SK-N-SH (cell line): Measurements from ENCODE around the gene OR2M5. TPM values are rescaled to one million over a fixed set of nuclear protein-coding genes. Genes with fewer than 3 reads are reported as not detected.

Experiments
- CTCF ChIA-PET: fragments of 300-600, 350-600 bp; formaldehyde crosslinking; extraction: SDS; loops from one replicate; lab custom pipeline; 2021; lab: Yijun Ruan, JAX
- POLR2A ChIA-PET: fragments of 350-600 bp; sonication (Branson Sonifier 250); formaldehyde crosslinking; extraction: SDS; loops from one replicate; lab custom pipeline; 2020; ENCODE audit warnings: antibody characterized with exemption, inconsistent platforms; lab: Yijun Ruan, JAX
- DNase-seq: peaks from one replicate; pipeline ENCODE4 v3.0.0; 2012
- H2AFZ ChIP-seq: fragments of 200-600 bp; sonication (generic); 2 replicates; pipeline ENCODE4 v1.8.1; 2016; ENCODE audit warnings: antibody characterized with exemption, mild to moderate bottlenecking, low read depth
- H3F3A ChIP-seq: fragments of 200-600 bp; sonication (generic); replicated peaks from 2 replicates; pipeline ENCODE3; 2016; ENCODE audit warnings: antibody characterized with exemption, mild to moderate bottlenecking; ENCODE audit not compliant: insufficient read depth
- H3K27ac ChIP-seq, 2 experiments: fragments of 200-500 bp in 1 of 2; fragments of 200-600 bp in 1 of 2; sonication (Bioruptor generic) in 1 of 2; sonication (generic), shearing (Covaris generic) in 1 of 2; 2 replicates each; pipeline versions ENCODE4 v1.5.1 to v1.6.1; 2014 to 2016; ENCODE audit warnings: low read depth in 2 of 2, inconsistent platforms in 1 of 2, low read length in 1 of 2, mild to moderate bottlenecking in 1 of 2, mixed read lengths in 1 of 2
- H3K27me3 ChIP-seq: fragments of 200-600 bp; sonication (generic), shearing (Covaris generic); 2 replicates; pipeline ENCODE4 v1.6.1; 2016; ENCODE audit warnings: mixed run types; ENCODE audit not compliant: insufficient read depth
- H3K36me3 ChIP-seq, 2 experiments: fragments of 200-500 bp in 1 of 2; fragments of 200-600 bp in 1 of 2; sonication (Bioruptor generic) in 1 of 2; sonication (generic) in 1 of 2; replicated peaks in 1 of 2; 2 replicates each; pipeline versions ENCODE3 to v1.5.1; 2014 to 2016; ENCODE audit warnings: low read length in 1 of 2, mild to moderate bottlenecking in 1 of 2; ENCODE audit not compliant: insufficient read depth in 2 of 2, control insufficient read depth in 1 of 2
- H3K4me1 ChIP-seq, 2 experiments: fragments of 200-500 bp in 1 of 2; fragments of 200-600 bp in 1 of 2; sonication (Bioruptor generic) in 1 of 2; sonication (generic), shearing (Covaris generic) in 1 of 2; 2 replicates each; pipeline versions ENCODE4 v1.5.1 to v1.6.1; 2014 to 2016; ENCODE audit warnings: low read depth in 1 of 2, low read length in 1 of 2, mixed run types in 1 of 2; ENCODE audit not compliant: insufficient read depth in 2 of 2, control insufficient read depth in 1 of 2
- H3K4me2 ChIP-seq: fragments of 200-600 bp; sonication (generic), shearing (Covaris generic); 2 replicates; pipeline ENCODE4 v1.6.1; 2017; ENCODE audit warnings: mixed run types
- H3K4me3 ChIP-seq, 2 experiments: fragments of 200-500 bp in 1 of 2; fragments of 200-600 bp in 1 of 2; sonication (Bioruptor generic) in 1 of 2; sonication (generic), shearing (Covaris generic) in 1 of 2; 2 replicates each; pipeline versions ENCODE4 v1.5.1 to v1.8.1; 2014 to 2016; ENCODE audit warnings: low read depth in 2 of 2, inconsistent platforms in 1 of 2, low read length in 1 of 2, mild to moderate bottlenecking in 1 of 2, mixed read lengths in 1 of 2, moderate library complexity in 1 of 2
- H3K79me2 ChIP-seq: fragments of 200-600 bp; sonication (generic); 2 replicates; pipeline ENCODE4 v1.8.1; 2017; ENCODE audit warnings: mild to moderate bottlenecking; ENCODE audit not compliant: insufficient read depth
- H3K9ac ChIP-seq: fragments of 200-600 bp; sonication (generic); 2 replicates; pipeline ENCODE4 v1.6.1; 2017; ENCODE audit warnings: mixed run types
- H3K9me2 ChIP-seq: fragments of 200-600 bp; sonication (generic); 2 replicates; pipeline ENCODE4 v1.6.1; 2017; ENCODE audit warnings: mixed run types
- H3K9me3 ChIP-seq: fragments of 200-600 bp; sonication (generic); 2 replicates; pipeline ENCODE4 v1.6.1; 2017; ENCODE audit warnings: mixed run types, mild to moderate bottlenecking, moderate library complexity
- H4K20me1 ChIP-seq: fragments of 200-600 bp; sonication (generic); 2 replicates; pipeline ENCODE4 v1.6.1; 2017; ENCODE audit warnings: mild to moderate bottlenecking, mixed run types; ENCODE audit not compliant: insufficient read depth
- EP300 ChIP-seq, 2 experiments: IDR thresholded peaks; 2 replicates each; pipeline versions ENCODE4 v1.4.0 to v1.6.1; 2012; ENCODE audit warnings: borderline replicate concordance in 1 of 2, low read depth in 1 of 2, low read length in 1 of 2
- FOSL2 ChIP-seq: IDR thresholded peaks from 2 replicates; pipeline ENCODE4 v1.4.0; 2012; ENCODE audit warnings: low read depth, mild to moderate bottlenecking, moderate library complexity, borderline replicate concordance
- FOXJ3 ChIP-seq: sonication (generic); formaldehyde crosslinking; IDR thresholded peaks from 2 replicates; pipeline ENCODE4 v1.5.1; 2020; ENCODE audit warnings: mild to moderate bottlenecking, missing genetic modification reagents
- FOXM1 ChIP-seq: IDR thresholded peaks from 2 replicates; pipeline ENCODE4 v1.4.0; 2012; ENCODE audit warnings: low read depth, mild to moderate bottlenecking
- IRF3 ChIP-seq: fragments of 150-350 bp; IDR thresholded peaks from 2 replicates; pipeline ENCODE4 v1.6.1; 2016; ENCODE audit warnings: mild to moderate bottlenecking, low read depth, low read length
- JUND ChIP-seq: IDR thresholded peaks from 2 replicates; pipeline ENCODE4 v1.4.0; 2012
- NRF1 ChIP-seq: IDR thresholded peaks from 2 replicates; pipeline ENCODE4 v1.6.1; 2012; ENCODE audit warnings: low read depth, mild to moderate bottlenecking, low read length
- RAD21 ChIP-seq: IDR thresholded peaks from 2 replicates; pipeline ENCODE4 v1.6.1; 2012; ENCODE audit warnings: mild to moderate bottlenecking, low read length
- RCOR1 ChIP-seq: fragments of 150-350 bp; IDR thresholded peaks from 2 replicates; pipeline ENCODE4 v1.6.1; 2017; ENCODE audit warnings: antibody characterized with exemption, low read length
- REST ChIP-seq: IDR thresholded peaks from 2 replicates; pipeline ENCODE4 v1.6.1; 2012; ENCODE audit warnings: mild to moderate bottlenecking, low read depth, low read length, moderate library complexity
- RFX5 ChIP-seq: IDR thresholded peaks from 2 replicates; pipeline ENCODE4 v1.6.1; 2012; ENCODE audit warnings: mild to moderate bottlenecking, improper control_type of control experiment, low read length
- SMC3 ChIP-seq: IDR thresholded peaks from 2 replicates; pipeline ENCODE4 v1.6.1; 2012; ENCODE audit warnings: low read depth, low read length, improper control_type of control experiment
- TAF1 ChIP-seq: IDR thresholded peaks from 2 replicates; pipeline ENCODE4 v1.6.1; 2012; ENCODE audit warnings: low read depth, mild to moderate bottlenecking, low read length, moderate library complexity, borderline replicate concordance
- TCF12 ChIP-seq: IDR thresholded peaks from 2 replicates; pipeline ENCODE4 v1.4.0; 2012
- TEAD4 ChIP-seq: IDR thresholded peaks from 2 replicates; pipeline ENCODE4 v1.4.0; 2012; ENCODE audit warnings: mild to moderate bottlenecking, borderline replicate concordance; ENCODE audit not compliant: insufficient read depth
- YY1 ChIP-seq: IDR thresholded peaks from 2 replicates; pipeline ENCODE4 v1.4.0; 2012; ENCODE audit warnings: low read depth, mild to moderate bottlenecking
- WGBS: methylation state at CpG from one replicate; pipeline ENCODE4 v1.1.6; 2017; ENCODE audit warnings: low lambda C conversion rate; 5-methylcytosine and 5-hydroxymethylcytosine counted together
- polyA plus RNA-seq, 3 experiments: library from polyadenylated mRNA; depleted of rRNA; stranded (reverse); fragments of >200 nt; gene quantifications; 2 replicates each; pipeline ENCODE4 v1.2.3, GENCODE V29; 2012
- TF ChIP-seq, protein P1 (sequence below): IDR thresholded peaks from 2 replicates; pipeline ENCODE4; 2012
- TF ChIP-seq, protein P2 (sequence below): IDR thresholded peaks from 2 replicates; pipeline ENCODE4 v1.4.0; 2012; ENCODE audit warnings: low read depth, borderline replicate concordance

The OR2M5 gene
- polyA plus RNA-seq, 1 of the 3 experiments (the other 2 are of a cell fraction) = not detected

DNA sequence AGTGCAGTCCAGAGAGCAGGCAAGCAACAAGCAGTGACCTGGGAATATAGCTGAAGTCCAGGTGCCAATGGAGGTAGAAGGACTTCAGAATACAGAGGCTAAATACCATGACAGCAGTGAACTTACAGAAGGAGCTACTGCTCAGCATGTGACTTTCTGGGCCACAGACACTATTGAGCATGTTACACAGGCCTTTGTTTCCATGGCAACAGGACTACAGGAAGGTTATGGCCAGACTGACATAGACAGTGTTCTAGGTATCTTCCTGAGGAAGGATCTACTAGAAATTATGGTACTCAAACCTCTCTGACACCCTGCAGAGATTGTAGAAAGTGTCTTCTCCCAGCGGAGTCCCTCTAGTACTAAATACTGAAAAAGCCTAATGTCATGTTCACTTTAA, 11.0 kb downstream of the OR2M5 start:
- Histone ChIP-seq H3K4me3 (no peak overlapping the region), H3K9me3 (peaks cover 10% of the 10 kb centered on the region; the same call in 1 of the 2 replicates), H2AFZ (no peak overlapping the region), H3K4me1 (no peaks in the 10 kb centered on the region), H3K9me2 (no peaks in the 10 kb centered on the region), H3K27me3 (no peaks in the 10 kb centered on the region), H3K36me3 (no peaks in the 10 kb centered on the region), H3K4me2 (no peak overlapping the region), H3K79me2 (no peaks in the 10 kb centered on the region), H3F3A (no peaks in the 10 kb centered on the region), H4K20me1 (no peaks in the 10 kb centered on the region), H3K27ac (no peak overlapping the region), H3K9ac (no peak overlapping the region)
- no peak for TF ChIP-seq FOSL2
- TF ChIP-seq JUND = no peak
- no peak for TF ChIP-seq YY1
- no peak for TF ChIP-seq SMC3
- TF ChIP-seq TAF1 = no peak
- TF ChIP-seq NRF1 = no peak
- TF ChIP-seq TCF12 = no peak
- no peak for TF ChIP-seq FOXJ3 (CRISPR knock-in tag)
- TF ChIP-seq, protein P1, sequence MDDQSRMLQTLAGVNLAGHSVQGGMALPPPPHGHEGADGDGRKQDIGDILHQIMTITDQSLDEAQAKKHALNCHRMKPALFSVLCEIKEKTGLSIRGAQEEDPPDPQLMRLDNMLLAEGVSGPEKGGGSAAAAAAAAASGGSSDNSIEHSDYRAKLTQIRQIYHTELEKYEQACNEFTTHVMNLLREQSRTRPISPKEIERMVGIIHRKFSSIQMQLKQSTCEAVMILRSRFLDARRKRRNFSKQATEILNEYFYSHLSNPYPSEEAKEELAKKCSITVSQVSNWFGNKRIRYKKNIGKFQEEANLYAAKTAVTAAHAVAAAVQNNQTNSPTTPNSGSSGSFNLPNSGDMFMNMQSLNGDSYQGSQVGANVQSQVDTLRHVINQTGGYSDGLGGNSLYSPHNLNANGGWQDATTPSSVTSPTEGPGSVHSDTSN = no peak
- TF ChIP-seq RCOR1 = no peak
- no peak for TF ChIP-seq TEAD4
- ChIA-PET CTCF (no interaction called here), POLR2A (no interaction called here)
- 0% methylated on average over 1 of the region's 1 CpG for WGBS
- no peak for DNase-seq

DNA sequence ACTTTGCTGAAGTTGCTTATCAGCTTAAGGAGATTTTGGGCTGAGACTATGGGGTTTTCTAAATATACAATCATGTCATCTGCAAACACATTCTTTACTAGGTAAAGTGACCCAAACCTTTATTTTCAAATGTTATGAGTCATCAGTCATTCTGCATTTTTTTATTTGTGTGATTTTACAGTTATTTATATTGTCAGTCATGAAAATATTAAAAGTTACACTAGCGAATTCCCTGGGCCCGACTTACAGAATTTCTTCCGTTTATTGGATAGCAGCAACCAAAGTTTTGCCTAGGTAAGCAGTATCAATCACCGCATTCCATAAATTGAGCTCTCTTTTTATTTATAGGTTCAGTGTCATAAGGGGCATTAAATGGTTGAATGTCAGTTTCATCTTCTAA, 13.8 kb downstream of the OR2M5 start:
- POLR2A ChIA-PET = no interaction called here
- DNase-seq = no peak
- Histone ChIP-seq H3K9ac (no peak overlapping the region), H3K4me1 (no peaks in the 10 kb centered on the region), H3K36me3 (no peaks in the 10 kb centered on the region), H3K9me2 (no peaks in the 10 kb centered on the region), H2AFZ (no peak overlapping the region), H3K27me3 (no peaks in the 10 kb centered on the region), H3K9me3 (0 out of 2 replicates have a peak, but pooled peaks cover 6% of the 10 kb centered on the region), H4K20me1 (no peaks in the 10 kb centered on the region), H3F3A (no peaks in the 10 kb centered on the region), H3K4me3 (no peak overlapping the region)
- 9% methylated on average over 4 of the region's 4 CpGs for WGBS
- CTCF ChIA-PET = no interaction called here
- TF ChIP-seq REST = no peak
- no peak for TF ChIP-seq RCOR1
- no peak for TF ChIP-seq RAD21
- TF ChIP-seq FOXM1 = no peak
- TF ChIP-seq IRF3 = no peak
- no peak for TF ChIP-seq EP300 (IDR thresholded peaks at IDR 0.05; ENCODE audit: borderline replicate concordance in 1 of 2, low read depth in 1 of 2, low read length in 1 of 2)
- no peak for TF ChIP-seq SMC3
- TF ChIP-seq, protein P2, sequence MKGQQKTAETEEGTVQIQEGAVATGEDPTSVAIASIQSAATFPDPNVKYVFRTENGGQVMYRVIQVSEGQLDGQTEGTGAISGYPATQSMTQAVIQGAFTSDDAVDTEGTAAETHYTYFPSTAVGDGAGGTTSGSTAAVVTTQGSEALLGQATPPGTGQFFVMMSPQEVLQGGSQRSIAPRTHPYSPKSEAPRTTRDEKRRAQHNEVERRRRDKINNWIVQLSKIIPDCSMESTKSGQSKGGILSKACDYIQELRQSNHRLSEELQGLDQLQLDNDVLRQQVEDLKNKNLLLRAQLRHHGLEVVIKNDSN = no peak
- no peak for TF ChIP-seq RFX5
- TF ChIP-seq FOSL2 = no peak
- TF ChIP-seq, all 33 proteins: peak for 0
- no peak overlapping the region for H3K27ac ChIP-seq
- no peak overlapping the region for H3K4me2 ChIP-seq
- no peaks in the 10 kb centered on the region for H3K79me2 ChIP-seq
